Muscle of leg (tissue), 9 donors: Measurements from ENCODE around the gene TOMM70. TPM values are rescaled to one million over a fixed set of nuclear protein-coding genes. Genes with fewer than 3 reads are reported as not detected.

Experiments used
- polyA plus RNA-seq, 8 donors: library from polyadenylated mRNA; unstranded; fragments of 120-200 nt; gene quantifications; one replicate each; pipeline versions ENCODE4 v1.2.1 to v1.2.3, GENCODE V29; 2013; ENCODE audit warnings: inconsistent platforms in 1 of 8, low replicate concordance in 1 of 8; ENCODE audit not compliant: insufficient read length in 8 of 8, insufficient read depth in 1 of 8
- total RNA-seq: library from RNA; stranded (reverse); fragments of 120-200 nt; gene quantifications from one replicate; pipeline ENCODE4 v1.2.4, GENCODE V29; 2013

TOMM70 gene
- total and polyA plus RNA-seq, 9 donors: 44.9 to 62.6 (median 50.5) TPM

Other genes starting within 250 kb of the TOMM70 start
- gene TBC1D23, start 140.1 kb downstream of the TOMM70 start, total RNA-seq: 37.3 TPM
- gene TBC1D23, start 140.1 kb downstream of the TOMM70 start, polyA plus RNA-seq: 10 to 100 TPM; 27.0 to 34.7 (median 31.2) TPM
- gene NIT2, start 66.3 kb downstream of the TOMM70 start, total RNA-seq: 26.0 TPM
- gene NIT2, start 66.3 kb downstream of the TOMM70 start, polyA plus RNA-seq: 10 to 100 TPM; 23.9 to 30.9 (median 27.3) TPM
- 5.9 TPM for gene LNP1, start 450 bp upstream of the TOMM70 start, total RNA-seq
- gene LNP1, start 450 bp upstream of the TOMM70 start, polyA plus RNA-seq: 1 to 10 TPM; 5.5 to 8.2 (median 6.6) TPM
- 19.7 TPM for gene TMEM45A, start 91.5 kb upstream of the TOMM70 start, total RNA-seq
- gene TMEM45A, start 91.5 kb upstream of the TOMM70 start, polyA plus RNA-seq: 10 to 100 TPM; 13.6 to 30.2 (median 16.3) TPM
- not detected for gene ADGRG7, start 208.5 kb upstream of the TOMM70 start, total RNA-seq
- gene ADGRG7, start 208.5 kb upstream of the TOMM70 start, polyA plus RNA-seq: 1 to 10 TPM in 1 of 8 donors, under 1 TPM in 1, not detected in 6; 0.39 to 3.1 TPM